GM13976 (cell line): ENCODE results near the gene CLMN.

ENCODE experiments used
- DNase-seq: peaks from one replicate; pipeline ENCODE4 v3.0.0; 2012; ENCODE audit warnings: low spot score
- in situ Hi-C: fragments of 300-500 bp; cut with MboI; formaldehyde crosslinking; loops from one replicate; pipeline ENCODE4 v1.12.0; 2022; ENCODE audit warnings: low sequenced_read_pairs, mixed read lengths, inconsistent platforms; ENCODE audit not compliant: unreplicated experiment
- TF ChIP-seq, protein P1 (sequence below): IDR thresholded peaks from 2 replicates; pipeline ENCODE4 v1.5.1; 2012; ENCODE audit warnings: borderline replicate concordance, mild to moderate bottlenecking; ENCODE audit not compliant: insufficient read depth; ENCODE audit errors: extremely low read depth, missing control alignments, control extremely low read depth

Gene CLMN

DNA sequence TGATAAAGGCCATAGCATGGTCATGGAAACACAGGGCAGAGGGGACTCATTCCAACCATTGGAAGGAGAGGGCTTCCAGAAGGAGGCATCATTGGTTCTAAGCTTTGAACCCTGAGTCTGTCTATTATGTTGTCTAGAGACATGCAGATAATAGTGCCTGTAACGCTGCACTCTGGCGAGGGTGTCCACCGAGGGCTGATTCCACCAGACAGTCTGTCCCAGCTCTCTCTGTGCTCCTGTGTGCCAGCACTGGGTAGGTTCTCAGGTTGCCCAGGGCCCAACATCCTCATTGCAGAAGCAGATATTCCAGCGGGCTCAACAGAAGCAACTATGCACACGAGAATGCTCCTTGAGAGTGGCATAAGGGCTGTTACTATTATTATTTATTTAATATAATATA, 18.7 kb upstream of the CLMN start:
- in situ Hi-C loops = no loop called here
- DNase-seq = no peak
- TF ChIP-seq, protein P1, sequence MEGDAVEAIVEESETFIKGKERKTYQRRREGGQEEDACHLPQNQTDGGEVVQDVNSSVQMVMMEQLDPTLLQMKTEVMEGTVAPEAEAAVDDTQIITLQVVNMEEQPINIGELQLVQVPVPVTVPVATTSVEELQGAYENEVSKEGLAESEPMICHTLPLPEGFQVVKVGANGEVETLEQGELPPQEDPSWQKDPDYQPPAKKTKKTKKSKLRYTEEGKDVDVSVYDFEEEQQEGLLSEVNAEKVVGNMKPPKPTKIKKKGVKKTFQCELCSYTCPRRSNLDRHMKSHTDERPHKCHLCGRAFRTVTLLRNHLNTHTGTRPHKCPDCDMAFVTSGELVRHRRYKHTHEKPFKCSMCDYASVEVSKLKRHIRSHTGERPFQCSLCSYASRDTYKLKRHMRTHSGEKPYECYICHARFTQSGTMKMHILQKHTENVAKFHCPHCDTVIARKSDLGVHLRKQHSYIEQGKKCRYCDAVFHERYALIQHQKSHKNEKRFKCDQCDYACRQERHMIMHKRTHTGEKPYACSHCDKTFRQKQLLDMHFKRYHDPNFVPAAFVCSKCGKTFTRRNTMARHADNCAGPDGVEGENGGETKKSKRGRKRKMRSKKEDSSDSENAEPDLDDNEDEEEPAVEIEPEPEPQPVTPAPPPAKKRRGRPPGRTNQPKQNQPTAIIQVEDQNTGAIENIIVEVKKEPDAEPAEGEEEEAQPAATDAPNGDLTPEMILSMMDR = no peak

DNA sequence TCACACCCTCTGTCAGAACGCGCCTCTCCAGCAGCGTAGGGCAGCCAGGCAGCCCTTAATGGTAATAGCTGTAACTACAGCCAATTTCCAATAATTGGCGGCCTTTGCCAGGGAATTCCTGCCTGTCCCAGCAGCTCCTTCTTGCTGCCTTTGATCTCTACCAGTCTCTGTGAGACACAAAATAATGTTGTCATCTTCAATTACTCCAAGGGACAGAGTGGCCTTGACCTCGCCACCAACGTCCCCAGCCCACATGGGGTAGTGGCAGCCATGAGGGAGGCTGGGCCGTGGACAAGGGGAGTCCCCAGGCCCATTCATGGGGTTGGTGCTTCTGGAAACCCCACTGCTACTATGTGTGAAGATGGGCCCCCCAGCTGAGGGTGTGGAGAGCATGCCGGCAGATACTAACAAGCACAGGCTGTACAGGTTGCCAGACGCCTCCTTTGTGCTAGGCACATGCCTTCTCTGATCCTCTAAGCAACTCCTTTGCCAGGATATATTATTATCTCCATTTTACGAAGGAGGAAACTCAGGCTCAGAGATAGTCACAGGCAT, 17.4 kb upstream of the CLMN start:
- TF ChIP-seq, protein P1 = no peak
- in situ Hi-C loops = no loop called here

DNA sequence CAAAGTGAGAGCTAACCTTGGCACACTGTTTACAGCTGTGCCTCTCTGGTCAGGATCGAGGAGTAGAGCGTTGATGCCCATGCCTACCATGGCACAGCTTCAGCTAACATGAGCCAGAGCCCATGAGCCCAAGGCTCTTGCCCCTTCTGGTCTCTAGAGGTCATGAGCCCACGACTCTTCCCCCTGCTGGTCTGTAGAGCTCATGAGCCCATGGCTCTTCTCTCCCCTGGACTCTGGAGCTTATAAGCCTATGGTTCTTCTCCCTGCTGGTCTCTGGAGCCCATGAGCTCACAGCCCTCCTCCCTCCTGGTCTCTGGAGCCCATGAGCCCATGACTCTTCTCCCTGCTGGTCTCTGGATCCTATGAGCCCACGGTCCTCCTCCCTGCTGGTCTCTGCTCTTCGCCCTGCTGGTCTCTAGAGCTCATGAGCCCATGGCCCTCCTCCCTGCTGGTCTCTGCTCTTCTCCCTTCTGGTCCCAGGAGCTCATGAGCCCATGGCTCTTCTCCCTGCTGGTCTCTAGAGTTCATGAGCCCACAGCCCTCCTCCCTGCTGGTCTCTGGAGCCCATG, 16.6 kb upstream of the CLMN start:
- TF ChIP-seq, protein P1 = no peak
- in situ Hi-C loops = no loop called here
- no peak for DNase-seq

More for the DNA sequence above, 17.4 kb upstream of the CLMN start:
- no peak for DNase-seq

DNA sequence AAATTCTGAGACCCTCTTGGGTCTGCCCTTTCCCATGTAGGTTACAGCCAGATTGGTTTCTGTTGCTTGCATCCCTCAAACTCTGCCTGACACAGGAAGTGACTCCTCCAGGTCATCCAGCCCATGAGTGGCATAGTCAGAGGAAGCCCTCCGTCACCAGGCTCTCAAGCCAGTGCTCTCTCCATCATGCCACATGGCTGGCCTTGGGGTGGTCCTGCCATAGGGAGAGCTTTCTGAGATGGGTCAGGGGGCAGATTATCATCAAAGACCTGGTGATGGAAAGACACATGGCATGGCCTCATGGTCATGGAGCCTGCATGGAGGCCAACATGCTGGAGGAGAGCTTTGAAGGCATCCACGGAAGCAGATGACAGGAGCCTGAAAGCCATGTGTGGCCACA, 15.4 kb upstream of the CLMN start:
- in situ Hi-C loops = no loop called here
- TF ChIP-seq, protein P1 = no peak
- DNase-seq = no peak

DNA sequence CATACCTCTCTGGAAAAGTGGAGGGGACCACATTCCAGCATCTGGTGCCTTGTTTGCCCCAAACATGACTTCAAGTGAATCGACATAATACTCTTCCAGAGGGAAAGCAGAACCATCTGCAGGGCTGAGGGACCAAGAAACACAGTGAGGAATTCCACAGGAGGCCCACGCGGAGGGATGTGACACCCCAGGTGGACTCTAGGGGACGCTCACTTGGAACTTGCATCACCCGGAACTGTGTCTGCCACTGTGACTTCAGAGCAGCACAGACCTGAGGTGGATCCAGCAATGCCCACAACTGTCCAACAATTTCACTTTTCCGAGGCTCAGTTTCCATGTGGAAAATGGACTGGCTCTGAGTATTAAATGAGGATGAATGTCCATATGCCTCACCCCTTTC, 14.3 kb upstream of the CLMN start:
- TF ChIP-seq, protein P1 = no peak
- in situ Hi-C loops = no loop called here
- no peak for DNase-seq

DNA sequence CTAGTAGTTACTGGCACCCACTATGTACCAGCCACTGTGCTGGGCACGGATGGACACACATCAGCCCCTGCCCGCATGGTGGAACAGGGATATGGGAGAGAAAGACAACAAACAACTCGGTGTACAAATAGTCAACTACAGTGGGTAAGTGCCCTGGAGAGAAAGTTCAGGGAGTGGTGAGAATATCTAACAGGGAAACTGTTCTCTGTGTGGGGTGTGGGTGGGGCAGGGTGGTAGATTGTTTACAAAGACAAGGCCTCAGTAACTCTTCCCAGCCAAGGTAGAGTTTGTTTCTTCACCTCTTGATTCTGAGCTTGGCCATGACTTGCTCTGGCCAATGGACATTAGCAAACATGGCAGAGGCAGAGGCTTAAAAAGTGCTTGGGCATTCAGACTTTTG, 12.9 kb upstream of the CLMN start:
- in situ Hi-C loops = no loop called here
- TF ChIP-seq, protein P1 = no peak
- DNase-seq = no peak
